GM10847 (cell line): ENCODE data around the gene CGB7.

Experiments
- POLR2A ChIP-seq: IDR thresholded peaks from 2 replicates; pipeline ENCODE4 v1.6.1; 2011; ENCODE audit not compliant: insufficient read length; ENCODE audit errors: extremely low read depth

CGB7 gene

DNA sequence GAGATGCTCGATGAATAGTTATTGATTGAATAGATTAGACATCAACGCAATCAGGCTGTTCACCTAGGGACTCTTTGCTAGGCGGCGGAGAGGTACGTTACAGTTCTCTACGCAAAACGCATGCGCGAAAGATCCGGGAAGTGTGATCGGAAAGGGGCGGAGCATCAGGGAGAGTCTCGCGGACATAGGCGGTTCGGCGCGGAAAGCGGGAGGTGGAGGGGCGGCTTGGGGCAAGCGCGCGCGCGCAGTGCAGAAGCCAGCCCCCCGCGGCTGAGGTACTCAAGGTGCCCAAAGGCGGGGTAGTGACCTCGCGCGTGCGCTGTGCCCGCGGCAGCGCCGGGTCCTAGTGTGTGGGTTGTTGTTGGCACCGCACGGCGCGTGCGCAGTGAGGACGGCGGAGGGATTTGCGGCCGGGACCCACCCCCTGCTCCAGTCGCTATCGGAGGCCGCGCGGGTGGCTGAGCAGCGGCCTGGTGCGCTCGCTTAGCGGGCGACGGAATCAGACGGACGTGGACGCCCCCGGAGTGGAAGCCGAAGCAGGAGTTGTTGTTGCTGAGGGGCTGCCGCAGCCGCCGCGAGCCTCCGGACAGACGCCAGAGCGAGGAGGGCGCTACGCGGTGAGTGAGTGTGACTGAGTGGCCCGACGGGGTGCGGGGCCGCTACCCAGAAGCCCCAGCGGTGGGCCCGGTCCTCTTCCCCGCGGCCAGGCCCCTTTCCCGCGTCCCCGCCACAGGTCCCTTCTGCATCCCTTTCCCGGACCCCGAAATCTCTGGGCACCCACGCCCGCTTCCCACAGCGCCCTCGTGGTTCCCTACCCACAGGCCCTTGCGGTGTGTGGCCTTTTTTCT, 27.7 kb upstream of the CGB7 start, which contains the start of gene SNRNP70:
TSS of gene SNRNP70 (plus strand) at position 432 of the 848 bp plus-strand sequence. CDS start 964 bp downstream, outside the sequence.
- peak; percentile 94 for TF ChIP-seq POLR2A

DNA sequence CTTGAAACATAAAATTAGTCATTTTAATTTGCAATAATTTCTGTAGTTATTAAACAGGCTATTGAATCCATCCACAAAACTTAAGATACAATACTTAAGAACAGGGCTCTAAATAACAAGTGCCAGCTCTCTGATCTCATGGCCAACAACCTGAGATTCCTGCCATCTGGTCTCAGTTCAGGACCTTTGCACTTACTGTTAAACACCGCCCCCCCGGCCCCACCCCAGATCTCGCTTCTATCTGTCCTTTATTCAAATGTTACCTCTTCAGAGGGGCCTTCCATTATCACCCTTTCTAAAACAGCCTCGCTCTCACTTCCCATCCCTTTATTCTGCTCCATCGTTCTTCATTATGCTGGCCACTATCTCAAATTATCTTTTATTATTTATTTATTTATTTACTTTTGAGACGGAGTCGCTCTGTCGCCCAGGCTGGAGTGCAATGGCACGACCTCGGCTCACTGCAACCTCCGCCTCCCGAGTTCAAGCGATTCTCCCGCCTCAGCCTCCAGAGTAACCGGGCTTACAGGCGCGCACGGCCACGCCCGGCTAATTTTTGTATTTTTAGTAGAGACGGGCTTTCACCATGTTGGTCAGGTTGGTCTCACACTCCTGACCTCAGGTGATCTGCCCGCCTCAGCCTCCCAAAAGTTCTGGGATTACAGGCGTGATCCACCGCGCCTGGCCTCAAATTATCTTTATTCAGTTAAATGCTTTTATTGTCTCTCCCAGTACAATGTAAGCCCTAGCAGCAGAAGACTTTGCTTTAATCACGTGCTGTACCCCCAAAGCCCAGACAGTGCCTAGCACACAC, 26.9 kb upstream of the CGB7 start:
- TF ChIP-seq POLR2A: no peak

DNA sequence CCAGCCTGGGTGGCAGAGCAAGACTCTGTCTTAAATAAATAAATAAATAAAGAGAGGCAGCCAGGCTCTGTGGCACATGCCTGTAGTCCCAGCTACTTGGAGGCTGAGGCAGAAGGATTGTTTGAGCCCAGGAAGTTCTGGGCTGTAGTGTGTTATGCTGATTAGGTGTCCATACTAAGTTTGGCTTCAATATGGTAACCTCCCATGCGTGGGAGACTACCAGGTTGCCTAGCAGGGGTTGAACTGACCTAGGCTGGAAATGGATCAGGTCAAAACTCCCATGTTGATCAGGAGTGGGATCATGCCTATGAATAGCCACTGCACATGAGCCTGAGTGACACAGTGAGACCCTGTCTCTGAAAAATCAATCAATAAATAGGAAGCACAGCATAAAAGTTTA, 23.7 kb upstream of the CGB7 start:
- no peak for TF ChIP-seq POLR2A

DNA sequence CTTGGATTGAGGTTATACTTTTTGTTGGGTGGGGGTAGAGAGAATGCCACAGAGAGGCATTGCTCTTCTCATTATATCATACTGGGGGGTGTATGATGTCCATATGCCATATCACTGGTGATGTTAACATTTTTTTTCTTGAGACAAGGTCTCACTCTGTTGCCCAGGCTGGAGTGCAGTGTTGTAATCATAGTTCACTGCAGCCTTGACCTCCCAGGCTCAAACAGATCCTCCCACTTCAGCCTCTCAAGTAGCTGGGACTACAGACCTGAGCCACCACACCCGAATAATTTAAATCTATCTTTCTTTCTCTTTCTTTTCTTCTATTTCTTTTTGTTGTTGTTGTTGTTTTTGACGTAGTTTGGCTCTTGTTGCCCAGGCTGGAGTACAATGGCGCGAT, 22.8 kb upstream of the CGB7 start:
- no peak for TF ChIP-seq POLR2A

- TF ChIP-seq POLR2A: no peak
Measured at GRCh38 chr19:49073514-49074378, 16.2 kb upstream of the CGB7 start.

GRCh38 chr19:49071860-49072547, 14.5 kb upstream of the CGB7 start:
- TF ChIP-seq POLR2A: no peak

DNA sequence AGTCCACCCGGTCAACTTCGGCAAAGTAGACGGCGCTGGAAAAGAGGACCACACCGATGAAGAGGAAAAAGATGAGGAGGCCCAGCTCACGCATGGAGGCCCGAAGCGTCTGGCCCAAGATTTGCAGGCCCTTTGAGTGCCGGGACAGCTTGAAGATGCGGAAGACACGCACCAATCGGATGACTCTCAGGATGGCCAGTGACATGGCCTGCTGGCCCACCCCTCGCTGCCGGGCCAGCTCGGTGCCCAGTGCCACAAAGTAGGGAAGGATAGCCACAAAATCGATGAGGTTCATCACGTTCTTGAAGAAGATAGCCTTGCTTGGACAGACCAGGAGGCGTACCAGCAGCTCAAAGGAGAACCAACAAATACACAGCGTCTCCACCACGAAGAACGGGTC, 12.9 kb upstream of the CGB7 start:
- TF ChIP-seq POLR2A: no peak

- no peak for TF ChIP-seq POLR2A
Measured at GRCh38 chr19:49069026-49069425, 11.5 kb upstream of the CGB7 start.

- TF ChIP-seq POLR2A: no peak
Measured at GRCh38 chr19:49067554-49067953, 10.0 kb upstream of the CGB7 start.

DNA sequence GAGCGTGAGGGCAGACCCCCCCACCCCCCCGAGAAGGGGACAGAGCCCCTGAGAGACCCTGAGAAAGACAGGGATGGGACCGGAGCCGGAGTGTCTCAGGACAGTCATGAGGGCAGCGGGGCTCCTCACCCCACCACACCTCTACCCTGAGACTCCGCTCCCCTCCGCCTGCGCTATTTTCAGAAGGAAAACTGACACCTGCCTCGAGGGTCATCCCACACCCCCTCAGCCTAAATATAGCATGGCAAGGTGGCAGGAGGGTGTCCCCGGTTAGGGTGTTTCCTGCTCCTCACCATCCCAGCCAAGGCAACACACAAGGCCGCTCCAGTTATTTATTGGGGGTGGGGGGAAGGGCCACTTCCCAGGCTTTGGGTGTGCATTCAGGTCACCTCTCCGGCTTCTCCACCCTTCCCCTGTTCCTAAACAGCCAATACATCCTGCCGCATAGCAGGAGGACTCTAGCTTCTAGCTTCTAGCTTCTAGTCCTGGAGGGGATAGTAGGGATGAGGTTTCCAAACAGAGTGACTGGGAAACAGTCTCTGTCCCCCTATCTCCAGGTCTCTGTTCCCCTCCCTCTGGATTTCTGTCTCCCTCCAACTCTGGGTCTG, 8.5 kb upstream of the CGB7 start:
- no peak for TF ChIP-seq POLR2A

DNA sequence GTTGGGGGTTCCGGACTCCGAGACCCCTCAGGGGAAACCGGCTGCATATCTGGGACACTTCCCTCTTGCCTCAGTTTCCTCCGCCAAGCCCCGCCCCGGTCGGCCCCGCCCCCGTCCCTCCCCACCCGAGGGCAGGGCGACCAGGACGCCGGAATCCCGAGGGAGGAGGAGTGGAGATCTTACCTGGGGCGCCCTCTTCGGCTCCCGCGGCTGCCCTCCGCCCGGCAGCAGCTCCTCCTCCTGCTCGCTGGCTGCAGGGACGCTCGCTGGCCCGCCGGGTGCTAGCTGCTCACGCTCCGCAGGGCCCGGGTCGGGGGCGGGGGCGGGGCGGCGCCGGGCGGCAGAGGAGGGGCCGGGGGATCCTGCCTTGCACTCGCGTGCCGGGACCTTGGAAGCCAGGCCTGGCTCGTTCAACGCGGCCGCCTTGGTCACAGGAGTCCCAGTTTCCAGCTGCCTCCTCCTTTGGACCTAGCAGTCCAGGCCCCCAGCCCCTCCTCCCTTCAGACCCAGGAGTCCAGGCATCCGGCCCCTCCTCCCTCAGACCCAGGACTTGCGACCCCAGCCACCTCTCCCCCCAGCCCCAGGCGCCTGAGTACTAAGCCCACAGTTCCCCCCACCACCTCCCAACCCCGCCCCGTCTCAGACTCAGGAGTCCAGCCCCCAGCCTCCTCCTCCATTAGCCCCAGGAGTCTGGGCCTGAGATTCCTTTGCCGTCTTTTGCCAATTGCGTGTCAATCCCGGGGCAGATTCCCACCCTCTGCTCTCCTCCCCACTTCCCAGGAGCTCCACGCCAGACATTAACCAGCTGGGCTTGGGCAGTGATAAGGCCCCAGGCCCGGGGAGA, 7.4 kb upstream of the CGB7 start, which contains the start of gene NTF4:
TSS of gene NTF4 (minus strand) at position 51 of the 844 bp plus-strand sequence. CDS start 2,821 bp downstream, outside the sequence.
- TF ChIP-seq POLR2A: no peak

DNA sequence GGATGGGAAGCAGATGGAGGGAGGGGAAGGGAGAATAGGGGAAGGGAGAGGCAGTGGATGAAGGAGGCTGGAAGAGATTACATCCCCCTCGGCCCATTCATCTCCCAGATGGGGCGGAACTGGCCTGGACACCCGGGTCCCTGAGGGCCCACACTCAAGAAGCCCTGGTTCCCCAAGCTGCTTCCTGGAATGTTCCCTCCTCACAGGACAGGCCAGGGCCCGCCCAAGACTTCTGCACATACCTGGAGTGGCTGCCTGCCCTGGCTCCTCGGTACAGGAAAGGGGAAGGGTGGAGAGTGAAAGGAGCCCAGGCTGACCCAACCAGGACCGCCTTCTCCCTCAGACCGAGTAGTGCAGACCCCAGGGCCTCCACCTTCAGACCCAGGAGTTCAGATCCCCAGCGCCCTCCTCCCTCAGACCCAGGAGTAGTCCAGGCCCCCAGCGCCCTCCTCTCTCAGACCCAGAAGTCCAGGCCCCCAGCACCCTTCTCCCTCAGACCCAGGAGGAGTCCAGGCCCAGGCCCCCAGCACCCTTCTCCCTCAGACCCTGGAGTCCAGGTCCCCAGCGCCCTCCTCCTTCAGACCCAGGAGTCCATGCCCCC, 6.6 kb upstream of the CGB7 start:
- no peak for TF ChIP-seq POLR2A

GRCh38 chr19:49061445-49061844, 3.9 kb upstream of the CGB7 start:
- no peak for TF ChIP-seq POLR2A
